Activated CD4-positive, alpha-beta T cell treated with anti-CD3 and anti-CD28 coated beads for 24 hours (primary cell): ENCODE measurements around the gene TSPAN17.

Experiments
- DNase-seq, 2 donors: peaks; one replicate each; pipeline ENCODE4 v3.0.0-alpha.2; 2020; ENCODE audit warnings: low read depth in 2 of 2

Gene TSPAN17

DNA sequence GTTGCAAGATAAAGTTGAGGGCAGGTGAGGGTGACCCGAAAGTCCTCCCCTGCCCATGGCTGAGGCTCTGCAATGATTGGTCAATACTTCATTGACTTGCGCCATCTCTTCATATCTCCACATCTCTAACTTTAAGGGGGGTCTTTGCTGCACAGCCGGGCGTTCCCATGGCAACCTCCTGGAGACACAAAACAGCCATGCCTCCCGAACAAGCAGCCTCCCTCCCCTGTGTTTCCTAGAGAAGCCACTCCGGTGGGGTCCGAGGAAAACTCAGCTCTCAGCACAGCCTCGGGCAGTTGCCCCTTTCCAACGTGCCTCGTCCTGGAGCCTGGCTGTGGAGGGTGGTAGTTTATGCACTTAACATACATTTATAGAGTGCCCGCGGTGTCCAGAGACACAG lies 57.5 kb downstream of the TSPAN17 start:
- DNase-seq, result no peak
